HEK293 (cell line): ENCODE measurements around the gene ZC3H4.

Experiments
- CTCF ChIA-PET: fragments of 350-600 bp; formaldehyde crosslinking; extraction: SDS; loops from one replicate; lab custom pipeline; 2021; ENCODE audit warnings: antibody characterized with exemption; lab: Yijun Ruan, JAX
- POLR2A ChIA-PET: fragments of 300-600 bp; formaldehyde crosslinking; extraction: SDS; loops from one replicate; lab custom pipeline; 2020; ENCODE audit warnings: antibody characterized with exemption, inconsistent platforms; lab: Yijun Ruan, JAX
- H3K27ac ChIP-seq: fragments of 200-500 bp; sonication (Bioruptor generic); 2 replicates; pipeline ENCODE4 v1.5.1; 2014; ENCODE audit warnings: low read depth, low read length, control low read depth, inconsistent platforms; ENCODE audit errors: extremely low read depth
- H3K36me3 ChIP-seq, 2 experiments: fragments of 200-500 bp in 1 of 2; sonication (Bioruptor generic) in 1 of 2; 1 replicate in 1 of 2; 2 replicates in 1 of 2; pipeline ENCODE4 v1.5.1; 2014 to 2017; ENCODE audit warnings: inconsistent platforms in 2 of 2, low read length in 2 of 2; ENCODE audit not compliant: control insufficient read depth in 2 of 2, insufficient read depth in 1 of 2
- H3K4me1 ChIP-seq: fragments of 200-500 bp; sonication (Bioruptor generic); 2 replicates; pipeline ENCODE4 v1.5.1; 2014; ENCODE audit warnings: mild to moderate bottlenecking, low read length, inconsistent platforms; ENCODE audit not compliant: control insufficient read depth, insufficient read depth
- H3K4me3 ChIP-seq: 2 replicates; pipeline ENCODE4 v1.5.1; 2011; ENCODE audit warnings: low read depth, mild to moderate bottlenecking, control low read depth, low read length, moderate library complexity
- H3K9me3 ChIP-seq: fragments of 200-500 bp; sonication (Bioruptor generic); 2 replicates; pipeline ENCODE4 v1.5.1; 2014; ENCODE audit warnings: low read depth, low read length, inconsistent platforms; ENCODE audit not compliant: control insufficient read depth, insufficient read depth
- BCL11B ChIP-seq: fragments of 450-650 bp; formaldehyde crosslinking; IDR thresholded peaks from 2 replicates; pipeline ENCODE4 v1.5.1; 2016; ENCODE audit warnings: low read depth, missing biosample characterization, missing genetic modification characterization
- GLIS2 ChIP-seq: fragments of 450-650 bp; formaldehyde crosslinking; IDR thresholded peaks from 2 replicates; pipeline ENCODE4 v1.5.1; 2016; ENCODE audit warnings: missing biosample characterization, missing genetic modification characterization
- HOXA7 ChIP-seq: sonication (generic); formaldehyde crosslinking; IDR thresholded peaks from 2 replicates; pipeline ENCODE4 v1.8.1; 2022; ENCODE audit warnings: missing genetic modification reagents, borderline replicate concordance
- WT1 ChIP-seq: fragments of 450-650 bp; formaldehyde crosslinking; IDR thresholded peaks from 2 replicates; pipeline ENCODE4 v1.5.1; 2016; ENCODE audit warnings: missing biosample characterization, missing genetic modification characterization
- YY1 ChIP-seq: fragments of 450-650 bp; formaldehyde crosslinking; IDR thresholded peaks from 2 replicates; pipeline ENCODE4 v1.5.1; 2018; ENCODE audit warnings: missing biosample characterization, missing genetic modification characterization
- YY2 ChIP-seq: fragments of 450-650 bp; formaldehyde crosslinking; IDR thresholded peaks from 2 replicates; pipeline ENCODE4 v1.5.1; 2016; ENCODE audit warnings: missing biosample characterization, missing genetic modification characterization
- ZNF202 ChIP-seq: fragments of 450-650 bp; formaldehyde crosslinking; IDR thresholded peaks from 2 replicates; pipeline ENCODE4 v1.5.1; 2016; ENCODE audit warnings: missing biosample characterization, missing genetic modification characterization, borderline replicate concordance
- ZNF529 ChIP-seq: fragments of 450-650 bp; formaldehyde crosslinking; IDR thresholded peaks from 2 replicates; pipeline ENCODE4 v1.5.1; 2017; ENCODE audit warnings: missing genetic modification characterization, missing biosample characterization; ENCODE audit not compliant: insufficient replicate concordance
- ZNF600 ChIP-seq: fragments of 450-650 bp; formaldehyde crosslinking; IDR thresholded peaks from 2 replicates; pipeline ENCODE4 v1.5.1; 2016; ENCODE audit warnings: missing biosample characterization, missing genetic modification characterization
- ZNF621 ChIP-seq: fragments of 450-650 bp; formaldehyde crosslinking; IDR thresholded peaks from 2 replicates; pipeline ENCODE4 v1.5.1; 2017; ENCODE audit warnings: missing biosample characterization, missing genetic modification characterization
- ZNF701 ChIP-seq: fragments of 450-650 bp; formaldehyde crosslinking; IDR thresholded peaks from 2 replicates; pipeline ENCODE4 v1.5.1; 2016; ENCODE audit warnings: missing biosample characterization, missing genetic modification characterization
- ZNF768 ChIP-seq: fragments of 450-650 bp; formaldehyde crosslinking; IDR thresholded peaks from 2 replicates; pipeline ENCODE4 v1.5.1; 2018; ENCODE audit warnings: missing biosample characterization, mild to moderate bottlenecking, missing genetic modification characterization
- ZNF792 ChIP-seq: fragments of 450-650 bp; formaldehyde crosslinking; IDR thresholded peaks from 2 replicates; pipeline ENCODE4 v1.5.1; 2016; ENCODE audit warnings: missing biosample characterization, missing genetic modification characterization
- ZNF843 ChIP-seq: fragments of 450-650 bp; formaldehyde crosslinking; IDR thresholded peaks from 2 replicates; pipeline ENCODE4 v1.5.1; 2016; ENCODE audit warnings: missing biosample characterization, missing genetic modification characterization
- TF ChIP-seq, protein P1 (sequence below): fragments of 450-650 bp; formaldehyde crosslinking; IDR thresholded peaks from 2 replicates; pipeline ENCODE4 v1.5.1; 2016; ENCODE audit warnings: missing biosample characterization, missing genetic modification characterization
- TF ChIP-seq, protein P2 (sequence below): fragments of 450-650 bp; formaldehyde crosslinking; IDR thresholded peaks from 2 replicates; pipeline ENCODE4 v1.5.1; 2016; ENCODE audit warnings: missing biosample characterization, missing genetic modification characterization
- TF ChIP-seq, protein P3 (sequence below): fragments of 450-650 bp; formaldehyde crosslinking; IDR thresholded peaks from 2 replicates; pipeline ENCODE4 v1.5.1; 2016; ENCODE audit warnings: missing biosample characterization, missing genetic modification characterization
- TF ChIP-seq, protein P4 (sequence below): fragments of 450-650 bp; formaldehyde crosslinking; IDR thresholded peaks from 2 replicates; pipeline ENCODE4 v1.5.1; 2016; ENCODE audit warnings: missing biosample characterization, missing genetic modification characterization

The ZC3H4 gene

DNA sequence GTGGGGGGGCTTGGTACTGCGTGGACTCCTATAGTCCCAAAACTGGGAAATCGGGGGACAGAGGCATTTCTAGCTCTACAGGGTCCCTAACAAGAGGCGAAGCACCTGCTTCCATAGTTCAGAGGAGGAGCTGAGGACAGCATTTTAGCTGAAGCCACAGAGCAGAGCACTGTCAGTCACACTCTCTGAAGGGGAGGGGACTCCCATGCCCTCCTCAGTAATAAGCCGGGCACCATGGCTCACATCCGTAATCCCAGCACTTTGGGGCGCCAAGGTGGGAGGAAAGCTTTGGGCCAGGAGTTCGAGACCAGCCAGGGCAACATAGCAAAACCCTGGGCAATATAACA, 90.2 kb downstream of the ZC3H4 start:
- TF ChIP-seq ZNF621 (no peak), ZNF202 (tag by site-specific recombination) (no peak), HOXA7 (CRISPR knock-in tag) (no peak), ZNF843 (no peak), ZNF792 (tag by site-specific recombination) (no peak), GLIS2 (tag by site-specific recombination) (no peak), YY1 (no peak), ZNF768 (tag by site-specific recombination) (no peak), ZNF600 (tag by site-specific recombination) (no peak), YY2 (tag by site-specific recombination) (no peak)
- TF ChIP-seq, protein P1, sequence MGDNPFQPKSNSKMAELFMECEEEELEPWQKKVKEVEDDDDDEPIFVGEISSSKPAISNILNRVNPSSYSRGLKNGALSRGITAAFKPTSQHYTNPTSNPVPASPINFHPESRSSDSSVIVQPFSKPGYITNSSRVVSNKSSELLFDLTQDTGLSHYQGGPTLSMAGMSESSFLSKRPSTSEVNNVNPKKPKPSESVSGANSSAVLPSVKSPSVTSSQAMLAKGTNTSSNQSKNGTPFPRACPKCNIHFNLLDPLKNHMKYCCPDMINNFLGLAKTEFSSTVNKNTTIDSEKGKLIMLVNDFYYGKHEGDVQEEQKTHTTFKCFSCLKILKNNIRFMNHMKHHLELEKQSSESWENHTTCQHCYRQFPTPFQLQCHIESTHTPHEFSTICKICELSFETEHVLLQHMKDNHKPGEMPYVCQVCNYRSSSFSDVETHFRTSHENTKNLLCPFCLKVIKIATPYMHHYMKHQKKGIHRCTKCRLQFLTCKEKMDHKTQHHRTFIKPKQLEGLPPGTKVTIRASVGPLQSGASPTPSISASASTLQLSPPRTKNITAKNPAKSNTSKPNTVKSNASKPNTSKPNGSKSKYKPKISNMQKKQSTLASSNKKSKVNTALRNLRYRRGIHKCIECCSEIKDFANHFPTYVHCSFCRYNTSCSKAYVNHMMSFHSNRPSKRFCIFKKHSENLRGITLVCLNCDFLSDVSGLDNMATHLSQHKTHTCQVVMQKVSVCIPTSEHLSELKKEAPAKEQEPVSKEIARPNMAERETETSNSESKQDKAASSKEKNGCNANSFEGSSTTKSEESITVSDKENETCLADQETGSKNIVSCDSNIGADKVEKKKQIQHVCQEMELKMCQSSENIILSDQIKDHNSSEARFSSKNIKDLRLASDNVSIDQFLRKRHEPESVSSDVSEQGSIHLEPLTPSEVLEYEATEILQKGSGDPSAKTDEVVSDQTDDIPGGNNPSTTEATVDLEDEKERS (tag by site-specific recombination): no peak
- POLR2A ChIA-PET: interaction anchor here (0.9 to 2.0 kb wide), 3 partner anchors 10 to 90 kb away, joined by 4 to 5 read pairs (median 5); partner anchors contain the start of gene ZC3H4
- no peaks in the 10 kb centered on the region for H3K9me3 ChIP-seq
- CTCF ChIA-PET: interaction anchor here (0.6 to 3.7 kb wide), 6 partner anchors 10 to 407 kb away, joined by 3 to 43 read pairs (median 4); no protein-coding TSS in a partner anchor
- no peak overlapping the region for H3K27ac ChIP-seq
- no peaks in the 10 kb centered on the region for H3K36me3 ChIP-seq
- H3K4me3 ChIP-seq: no peak overlapping the region
- peaks cover 18% of the 10 kb centered on the region for H3K4me1 ChIP-seq

DNA sequence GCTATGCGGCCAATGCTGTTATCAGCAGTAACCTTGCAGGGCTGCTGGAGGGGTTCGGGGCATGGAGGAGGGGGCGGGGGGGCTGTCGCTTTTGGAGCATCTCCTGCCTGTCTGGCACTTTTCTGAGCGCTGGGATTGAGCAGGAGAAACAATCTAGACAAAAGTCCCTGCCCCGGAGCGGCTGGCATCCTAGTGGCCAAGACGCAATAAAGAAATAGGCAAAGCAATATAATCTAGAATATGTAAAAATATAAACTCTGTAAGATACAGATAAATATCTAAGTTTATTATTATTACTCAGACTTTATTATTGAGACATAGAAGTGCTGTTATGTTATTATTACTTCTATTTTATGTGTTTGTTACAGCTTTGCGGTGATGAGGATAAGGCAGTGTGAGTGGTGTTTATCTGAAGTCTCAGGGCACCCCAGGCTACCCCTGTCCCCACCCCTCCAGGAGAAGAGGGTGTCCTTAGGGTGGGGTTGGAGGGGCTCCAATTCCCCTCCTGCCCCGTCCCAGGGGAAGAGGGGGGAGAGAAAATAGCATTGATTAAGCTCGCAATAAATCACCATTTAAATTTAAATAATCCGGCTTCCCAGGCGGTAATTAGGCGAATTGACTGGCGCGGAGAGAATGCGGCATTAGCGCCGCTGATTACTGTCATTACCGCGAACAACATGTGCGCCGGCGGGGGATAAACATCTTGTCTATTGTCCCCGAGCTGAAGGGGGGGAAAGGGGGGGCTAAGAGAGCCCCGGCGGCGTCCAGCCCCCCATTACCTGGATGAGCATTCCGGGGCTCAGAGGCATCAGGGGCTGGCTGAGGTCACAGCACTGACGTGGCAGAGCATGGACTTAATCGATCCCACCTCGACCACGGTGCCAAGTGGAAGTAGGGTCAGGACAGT, 90.8 kb downstream of the ZC3H4 start:
- peak overlapping the region; percentile 6 for H3K4me3 ChIP-seq
- H3K36me3 ChIP-seq: no peaks in the 10 kb centered on the region
- H3K27ac ChIP-seq: no peak overlapping the region
- TF ChIP-seq ZNF701 (tag by site-specific recombination): no peak
- TF ChIP-seq, protein P2, sequence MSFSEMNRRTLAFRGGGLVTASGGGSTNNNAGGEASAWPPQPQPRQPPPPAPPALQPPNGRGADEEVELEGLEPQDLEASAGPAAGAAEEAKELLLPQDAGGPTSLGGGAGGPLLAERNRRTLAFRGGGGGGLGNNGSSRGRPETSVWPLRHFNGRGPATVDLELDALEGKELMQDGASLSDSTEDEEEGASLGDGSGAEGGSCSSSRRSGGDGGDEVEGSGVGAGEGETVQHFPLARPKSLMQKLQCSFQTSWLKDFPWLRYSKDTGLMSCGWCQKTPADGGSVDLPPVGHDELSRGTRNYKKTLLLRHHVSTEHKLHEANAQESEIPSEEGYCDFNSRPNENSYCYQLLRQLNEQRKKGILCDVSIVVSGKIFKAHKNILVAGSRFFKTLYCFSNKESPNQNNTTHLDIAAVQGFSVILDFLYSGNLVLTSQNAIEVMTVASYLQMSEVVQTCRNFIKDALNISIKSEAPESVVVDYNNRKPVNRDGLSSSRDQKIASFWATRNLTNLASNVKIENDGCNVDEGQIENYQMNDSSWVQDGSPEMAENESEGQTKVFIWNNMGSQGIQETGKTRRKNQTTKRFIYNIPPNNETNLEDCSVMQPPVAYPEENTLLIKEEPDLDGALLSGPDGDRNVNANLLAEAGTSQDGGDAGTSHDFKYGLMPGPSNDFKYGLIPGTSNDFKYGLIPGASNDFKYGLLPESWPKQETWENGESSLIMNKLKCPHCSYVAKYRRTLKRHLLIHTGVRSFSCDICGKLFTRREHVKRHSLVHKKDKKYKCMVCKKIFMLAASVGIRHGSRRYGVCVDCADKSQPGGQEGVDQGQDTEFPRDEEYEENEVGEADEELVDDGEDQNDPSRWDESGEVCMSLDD: 0 out of 2 replicates have a peak, but pooled peaks have one; percentile 28
- peaks cover 18% of the 10 kb centered on the region for H3K4me1 ChIP-seq
- ChIA-PET POLR2A (interaction anchor here (0.6 to 2.0 kb wide), 3 partner anchors 14 to 106 kb away, joined by 5 to 7 read pairs (median 5); partner anchors contain the start of gene ZC3H4), CTCF (interaction anchor here (0.6 to 3.7 kb wide), 8 partner anchors 10 to 228 kb away, joined by 3 to 43 read pairs (median 4); no protein-coding TSS in a partner anchor)
- no peaks in the 10 kb centered on the region for H3K9me3 ChIP-seq

DNA sequence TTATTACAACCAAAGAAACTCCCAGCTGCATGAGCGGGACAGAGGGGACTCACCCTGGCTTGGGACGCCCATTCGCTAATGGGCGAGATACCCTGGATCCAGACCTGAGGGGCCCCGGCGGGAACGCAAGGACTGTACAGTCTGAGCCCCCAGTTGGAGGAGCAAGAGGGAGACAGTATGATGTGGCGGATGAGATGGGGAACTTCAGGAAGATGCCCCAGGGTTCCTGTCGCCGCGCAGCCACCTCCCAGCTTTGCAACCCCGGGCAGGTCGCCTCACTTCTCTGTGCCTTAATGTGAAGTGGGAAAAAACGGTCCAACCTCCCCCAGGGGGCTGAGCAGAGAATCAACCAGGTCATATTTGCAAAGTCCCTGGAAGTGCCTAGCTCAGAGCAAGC, 91.4 kb downstream of the ZC3H4 start:
- no peaks in the 10 kb centered on the region for H3K9me3 ChIP-seq
- H3K36me3 ChIP-seq: no peaks in the 10 kb centered on the region
- peaks cover 18% of the 10 kb centered on the region for H3K4me1 ChIP-seq
- no peak overlapping the region for H3K4me3 ChIP-seq
- TF ChIP-seq, protein P3, sequence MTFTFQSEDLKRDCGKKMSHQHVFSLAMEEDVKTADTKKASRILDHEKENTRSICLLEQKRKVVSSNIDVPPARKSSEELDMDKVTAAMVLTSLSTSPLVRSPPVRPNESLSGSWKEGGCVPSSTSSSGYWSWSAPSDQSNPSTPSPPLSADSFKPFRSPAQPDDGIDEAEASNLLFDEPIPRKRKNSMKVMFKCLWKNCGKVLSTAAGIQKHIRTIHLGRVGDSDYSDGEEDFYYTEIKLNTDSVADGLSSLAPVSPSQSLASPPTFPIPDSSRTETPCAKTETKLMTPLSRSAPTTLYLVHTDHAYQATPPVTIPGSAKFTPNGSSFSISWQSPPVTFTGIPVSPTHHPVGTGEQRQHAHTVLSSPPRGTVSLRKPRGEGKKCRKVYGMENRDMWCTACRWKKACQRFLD: no peak
- TF ChIP-seq, protein P4, sequence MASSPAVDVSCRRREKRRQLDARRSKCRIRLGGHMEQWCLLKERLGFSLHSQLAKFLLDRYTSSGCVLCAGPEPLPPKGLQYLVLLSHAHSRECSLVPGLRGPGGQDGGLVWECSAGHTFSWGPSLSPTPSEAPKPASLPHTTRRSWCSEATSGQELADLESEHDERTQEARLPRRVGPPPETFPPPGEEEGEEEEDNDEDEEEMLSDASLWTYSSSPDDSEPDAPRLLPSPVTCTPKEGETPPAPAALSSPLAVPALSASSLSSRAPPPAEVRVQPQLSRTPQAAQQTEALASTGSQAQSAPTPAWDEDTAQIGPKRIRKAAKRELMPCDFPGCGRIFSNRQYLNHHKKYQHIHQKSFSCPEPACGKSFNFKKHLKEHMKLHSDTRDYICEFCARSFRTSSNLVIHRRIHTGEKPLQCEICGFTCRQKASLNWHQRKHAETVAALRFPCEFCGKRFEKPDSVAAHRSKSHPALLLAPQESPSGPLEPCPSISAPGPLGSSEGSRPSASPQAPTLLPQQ (tag by site-specific recombination): no peak
- TF ChIP-seq BCL11B (tag by site-specific recombination): no peak
- TF ChIP-seq WT1 (tag by site-specific recombination): no peak
- TF ChIP-seq ZNF529 (tag by site-specific recombination): no peak
- ChIA-PET POLR2A (interaction anchor here (0.6 to 0.8 kb wide), 2 partner anchors 91 to 106 kb away, joined by 3 to 7 read pairs; partner anchors contain the start of gene ZC3H4), CTCF (interaction anchor here (1.0 to 3.7 kb wide), 2 partner anchors 9 to 103 kb away, joined by 4 to 43 read pairs; no protein-coding TSS in a partner anchor)
- H3K27ac ChIP-seq: no peak overlapping the region
